DMS114 treated with DMSO at 0.1 percent for 48 hours (cell line): ENCODE data around the gene POLR2L.

Source experiments
- DNase-seq: peaks from one replicate; lab custom pipeline; 2025; ENCODE audit not compliant: unreplicated experiment; lab: John Stamatoyannopoulos, UW

The POLR2L gene

GRCh38 chr11:842370-843002, at the start of gene POLR2L, which contains the start of gene TSPAN4:
Gene POLR2L, minus strand, starts transcription at chr11:842529. Its CDS starts 21 bp downstream, at chr11:842508.
Gene TSPAN4, plus strand, starts transcription at chr11:842852. Its CDS starts 7,453 bp downstream, at chr11:850305.
- DNase-seq, result peak; percentile 40

GRCh38 chr11:890794-891540, 48.6 kb upstream of the POLR2L start:
- DNase-seq, result no peak

- no peak for DNase-seq
Measured at GRCh38 chr11:889687-890475, 47.6 kb upstream of the POLR2L start.

GRCh38 chr11:889257-889656, 46.9 kb upstream of the POLR2L start:
- no peak for DNase-seq

- DNase-seq, result no peak
Measured at GRCh38 chr11:888310-889212, 46.2 kb upstream of the POLR2L start.

- DNase-seq, result no peak
Measured at GRCh38 chr11:887589-887988, 45.3 kb upstream of the POLR2L start.

- no peak for DNase-seq
Measured at GRCh38 chr11:886568-886967, 44.2 kb upstream of the POLR2L start.

- no peak for DNase-seq
Measured at GRCh38 chr11:884578-885070, 42.3 kb upstream of the POLR2L start.

- DNase-seq, result no peak
Measured at GRCh38 chr11:883527-883926, 41.2 kb upstream of the POLR2L start.

GRCh38 chr11:882596-882995, 40.3 kb upstream of the POLR2L start:
- DNase-seq, result no peak

GRCh38 chr11:880447-880846, 38.1 kb upstream of the POLR2L start:
- DNase-seq, result no peak

GRCh38 chr11:877565-877964, 35.2 kb upstream of the POLR2L start:
- DNase-seq, result no peak

- DNase-seq, result no peak
Measured at GRCh38 chr11:876545-876944, 34.2 kb upstream of the POLR2L start.

- DNase-seq, result no peak
Measured at GRCh38 chr11:875769-876301, 33.5 kb upstream of the POLR2L start.

GRCh38 chr11:875203-875602, 32.9 kb upstream of the POLR2L start:
- DNase-seq, result no peak

GRCh38 chr11:873706-874105, 31.4 kb upstream of the POLR2L start:
- no peak for DNase-seq

- DNase-seq, result no peak
Measured at GRCh38 chr11:872799-873198, 30.5 kb upstream of the POLR2L start.

- no peak for DNase-seq
Measured at GRCh38 chr11:871472-871871, 29.1 kb upstream of the POLR2L start.

- DNase-seq, result no peak
Measured at GRCh38 chr11:870418-870817, 28.1 kb upstream of the POLR2L start.

- no peak for DNase-seq
Measured at GRCh38 chr11:870127-870413, 27.7 kb upstream of the POLR2L start.
